HepG2 (cell line): ENCODE data around the gene PHF23. TPM values are rescaled to one million over a fixed set of nuclear protein-coding genes. Genes with fewer than 3 reads are reported as not detected.

ENCODE experiments used
- ASH2L ChIP-seq: fragments of 300-600, 200-600 bp; sonication (generic); IDR thresholded peaks from 2 replicates; pipeline ENCODE4 v1.7.0; 2017; ENCODE audit warnings: low read depth, mild to moderate bottlenecking, moderate library complexity, mixed read lengths, low read length; ENCODE audit not compliant: insufficient read length
- CEBPB ChIP-seq: IDR thresholded peaks from 2 replicates; pipeline ENCODE4 v1.6.1; 2011; ENCODE audit warnings: low read depth, low read length, improper control_type of control experiment, borderline replicate concordance
- ELF3 ChIP-seq: IDR thresholded peaks from 2 replicates; pipeline ENCODE4 v1.6.1; 2016; ENCODE audit warnings: missing genetic modification reagents, missing compliant biosample characterization
- MYNN ChIP-seq: sonication (generic); formaldehyde crosslinking; IDR thresholded peaks from 2 replicates; pipeline ENCODE4 v1.4.0; 2020; ENCODE audit warnings: mild to moderate bottlenecking, low read depth, missing genetic modification reagents
- PCBP2 ChIP-seq: fragments of 200-400 bp; formaldehyde crosslinking; optimal IDR thresholded peaks from 2 replicates; pipeline ENCODE3; 2018; ENCODE audit warnings: low read length, low read depth; ENCODE audit not compliant: poor library complexity, severe bottlenecking
- RAD21 ChIP-seq: fragments of 450-650 bp; formaldehyde crosslinking; IDR thresholded peaks from 2 replicates; pipeline ENCODE4 v1.5.0; 2020; ENCODE audit warnings: mild to moderate bottlenecking
- SMC3 ChIP-seq: IDR thresholded peaks from 2 replicates; pipeline ENCODE4 v1.6.1; 2011; ENCODE audit warnings: low read length, improper control_type of control experiment
- XRCC5 ChIP-seq: fragments of 200-400 bp; formaldehyde crosslinking; optimal IDR thresholded peaks from 2 replicates; pipeline ENCODE3; 2017; ENCODE audit warnings: mild to moderate bottlenecking, low read length
- ZEB1 ChIP-seq: IDR thresholded peaks from 2 replicates; pipeline ENCODE4 v1.6.1; 2012; ENCODE audit warnings: mild to moderate bottlenecking, low read depth, inconsistent platforms; ENCODE audit not compliant: insufficient replicate concordance
- ZNF12 ChIP-seq: sonication (generic); formaldehyde crosslinking; IDR thresholded peaks from 2 replicates; pipeline ENCODE4 v1.5.0; 2020; ENCODE audit warnings: missing genetic modification reagents
- ZNF136 ChIP-seq: sonication (generic); formaldehyde crosslinking; IDR thresholded peaks from 2 replicates; pipeline ENCODE4 v1.8.1; 2022; ENCODE audit warnings: low read depth, mild to moderate bottlenecking, moderate library complexity, missing genetic modification reagents
- ZNF274 ChIP-seq: sonication (generic); formaldehyde crosslinking; IDR thresholded peaks from 2 replicates; pipeline ENCODE4 v1.5.1; 2020; ENCODE audit warnings: mild to moderate bottlenecking, missing genetic modification reagents
- ZNF431 ChIP-seq: sonication (generic); formaldehyde crosslinking; IDR thresholded peaks from 2 replicates; pipeline ENCODE4 v1.9.0; 2022; ENCODE audit warnings: missing genetic modification reagents, low read depth, mild to moderate bottlenecking, borderline replicate concordance
- ZNF446 ChIP-seq: sonication (generic); formaldehyde crosslinking; IDR thresholded peaks from 2 replicates; pipeline ENCODE4 v1.5.0; 2020; ENCODE audit warnings: mild to moderate bottlenecking, missing genetic modification reagents
- ZNF468 ChIP-seq: sonication (generic); formaldehyde crosslinking; IDR thresholded peaks from 2 replicates; pipeline ENCODE4 v1.8.0; 2022; ENCODE audit warnings: mild to moderate bottlenecking, moderate library complexity, missing genetic modification reagents
- ZNF746 ChIP-seq: sonication (generic); formaldehyde crosslinking; IDR thresholded peaks from 2 replicates; pipeline ENCODE4 v1.8.0; 2022; ENCODE audit warnings: mild to moderate bottlenecking, missing genetic modification reagents
- polyA plus RNA-seq, 8 experiments: library from polyadenylated mRNA; depleted of rRNA in 3 of 8; stranded (reverse) in 7 of 8; unstranded in 1 of 8; fragments of >200 nt; fragmentation: Illumina TruSeq in 4 of 8; extraction: Trizol in 4 of 8; gene quantifications; 2 replicates each; pipeline versions ENCODE4 v1.2.1 to v1.2.3, GENCODE V29; 2011 to 2016; ENCODE audit warnings: low read depth in 4 of 8, missing spikeins in 1 of 8, mixed read lengths in 1 of 8; ENCODE audit not compliant: insufficient read depth in 1 of 8
- total RNA-seq, 5 experiments: library from RNA; depleted of rRNA; stranded (reverse); fragments of >200 nt; fragmentation: Illumina TruSeq; extraction: Trizol; gene quantifications; 2 replicates each; pipeline ENCODE4 v1.2.3, GENCODE V29; 2016; ENCODE audit warnings: low read depth in 1 of 5
- TF ChIP-seq, protein P1 (sequence below): IDR thresholded peaks from 2 replicates; pipeline ENCODE4 v1.6.1; 2018; ENCODE audit warnings: missing genetic modification reagents, mild to moderate bottlenecking, missing compliant biosample characterization
- TF ChIP-seq, protein P2 (sequence below): IDR thresholded peaks from 2 replicates; pipeline ENCODE4 v1.6.1; 2016; ENCODE audit warnings: mild to moderate bottlenecking, missing biosample characterization, missing genetic modification reagents
- TF ChIP-seq, protein P3 (sequence below): sonication (generic); formaldehyde crosslinking; IDR thresholded peaks from 2 replicates; pipeline ENCODE4 v1.4.0; 2020; ENCODE audit warnings: missing genetic modification reagents, borderline replicate concordance
- TF ChIP-seq, protein P4 (sequence below): sonication (generic); formaldehyde crosslinking; IDR thresholded peaks from 2 replicates; pipeline ENCODE4 v1.9.0; 2021; ENCODE audit warnings: missing genetic modification reagents, borderline replicate concordance

PHF23 gene
- total and polyA plus RNA-seq, 2 of the 13 experiments (the other 11 are each of a cell fraction or from before 2014, with no cell fraction given), result 27.6 to 33.2 TPM

DNA sequence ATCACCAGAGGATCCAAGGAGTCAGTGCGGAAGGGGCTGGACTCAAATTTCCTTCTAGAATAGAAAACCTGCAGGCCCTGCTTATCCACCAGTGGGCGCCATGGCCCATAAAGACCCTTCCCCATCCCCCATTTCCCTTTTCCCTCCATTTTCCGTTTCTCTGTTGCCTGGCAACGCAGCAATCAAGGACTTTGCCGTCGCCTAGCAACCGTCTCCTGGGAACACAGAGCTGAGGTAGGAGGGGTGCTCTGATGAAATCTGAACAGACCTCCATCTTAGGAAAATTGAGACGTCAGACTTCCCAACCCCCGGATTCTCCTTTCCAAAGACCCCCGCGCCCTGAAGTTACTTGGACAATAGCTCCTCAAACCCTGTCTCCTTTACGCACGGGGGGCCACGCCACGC is 25.4 kb downstream of the PHF23 start (continued):
- TF ChIP-seq ZNF431 (CRISPR knock-in tag) (no peak), CEBPB (0 out of 2 replicates have a peak, but pooled peaks have one; percentile 9), XRCC5 (peak; percentile 28), MYNN (peak; percentile 94; the same call in 1 of the 2 replicates), PCBP2 (no peak), ZNF746 (CRISPR knock-in tag) (peak; percentile 44; the same call in 1 of the 2 replicates), ZNF12 (CRISPR knock-in tag) (0 out of 2 replicates have a peak, but pooled peaks have one; percentile 18), SMC3 (peak; percentile 71), ZNF468 (CRISPR knock-in tag) (0 out of 2 replicates have a peak, but pooled peaks have one; percentile 51), ZNF136 (CRISPR knock-in tag) (no peak), RAD21 (0 out of 2 replicates have a peak, but pooled peaks have one; percentile 39), ASH2L (peak; percentile 32), ZEB1 (peak; percentile 26), ELF3 (CRISPR knock-in tag) (0 out of 2 replicates have a peak, but pooled peaks have one; percentile 5), ZNF446 (CRISPR knock-in tag) (no peak), ZNF274 (0 out of 2 replicates have a peak, but pooled peaks have one; percentile 32)
- TF ChIP-seq, protein P1, sequence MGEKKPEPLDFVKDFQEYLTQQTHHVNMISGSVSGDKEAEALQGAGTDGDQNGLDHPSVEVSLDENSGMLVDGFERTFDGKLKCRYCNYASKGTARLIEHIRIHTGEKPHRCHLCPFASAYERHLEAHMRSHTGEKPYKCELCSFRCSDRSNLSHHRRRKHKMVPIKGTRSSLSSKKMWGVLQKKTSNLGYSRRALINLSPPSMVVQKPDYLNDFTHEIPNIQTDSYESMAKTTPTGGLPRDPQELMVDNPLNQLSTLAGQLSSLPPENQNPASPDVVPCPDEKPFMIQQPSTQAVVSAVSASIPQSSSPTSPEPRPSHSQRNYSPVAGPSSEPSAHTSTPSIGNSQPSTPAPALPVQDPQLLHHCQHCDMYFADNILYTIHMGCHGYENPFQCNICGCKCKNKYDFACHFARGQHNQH (CRISPR knock-in tag), result 0 out of 2 replicates have a peak, but pooled peaks have one; percentile 22
- TF ChIP-seq, protein P2, sequence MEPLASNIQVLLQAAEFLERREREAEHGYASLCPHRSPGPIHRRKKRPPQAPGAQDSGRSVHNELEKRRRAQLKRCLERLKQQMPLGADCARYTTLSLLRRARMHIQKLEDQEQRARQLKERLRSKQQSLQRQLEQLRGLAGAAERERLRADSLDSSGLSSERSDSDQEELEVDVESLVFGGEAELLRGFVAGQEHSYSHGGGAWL (CRISPR knock-in tag), result 0 out of 2 replicates have a peak, but pooled peaks have one; percentile 11
- TF ChIP-seq, protein P3, sequence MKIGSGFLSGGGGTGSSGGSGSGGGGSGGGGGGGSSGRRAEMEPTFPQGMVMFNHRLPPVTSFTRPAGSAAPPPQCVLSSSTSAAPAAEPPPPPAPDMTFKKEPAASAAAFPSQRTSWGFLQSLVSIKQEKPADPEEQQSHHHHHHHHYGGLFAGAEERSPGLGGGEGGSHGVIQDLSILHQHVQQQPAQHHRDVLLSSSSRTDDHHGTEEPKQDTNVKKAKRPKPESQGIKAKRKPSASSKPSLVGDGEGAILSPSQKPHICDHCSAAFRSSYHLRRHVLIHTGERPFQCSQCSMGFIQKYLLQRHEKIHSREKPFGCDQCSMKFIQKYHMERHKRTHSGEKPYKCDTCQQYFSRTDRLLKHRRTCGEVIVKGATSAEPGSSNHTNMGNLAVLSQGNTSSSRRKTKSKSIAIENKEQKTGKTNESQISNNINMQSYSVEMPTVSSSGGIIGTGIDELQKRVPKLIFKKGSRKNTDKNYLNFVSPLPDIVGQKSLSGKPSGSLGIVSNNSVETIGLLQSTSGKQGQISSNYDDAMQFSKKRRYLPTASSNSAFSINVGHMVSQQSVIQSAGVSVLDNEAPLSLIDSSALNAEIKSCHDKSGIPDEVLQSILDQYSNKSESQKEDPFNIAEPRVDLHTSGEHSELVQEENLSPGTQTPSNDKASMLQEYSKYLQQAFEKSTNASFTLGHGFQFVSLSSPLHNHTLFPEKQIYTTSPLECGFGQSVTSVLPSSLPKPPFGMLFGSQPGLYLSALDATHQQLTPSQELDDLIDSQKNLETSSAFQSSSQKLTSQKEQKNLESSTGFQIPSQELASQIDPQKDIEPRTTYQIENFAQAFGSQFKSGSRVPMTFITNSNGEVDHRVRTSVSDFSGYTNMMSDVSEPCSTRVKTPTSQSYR (CRISPR knock-in tag), result peak; percentile 87
- TF ChIP-seq, protein P4, sequence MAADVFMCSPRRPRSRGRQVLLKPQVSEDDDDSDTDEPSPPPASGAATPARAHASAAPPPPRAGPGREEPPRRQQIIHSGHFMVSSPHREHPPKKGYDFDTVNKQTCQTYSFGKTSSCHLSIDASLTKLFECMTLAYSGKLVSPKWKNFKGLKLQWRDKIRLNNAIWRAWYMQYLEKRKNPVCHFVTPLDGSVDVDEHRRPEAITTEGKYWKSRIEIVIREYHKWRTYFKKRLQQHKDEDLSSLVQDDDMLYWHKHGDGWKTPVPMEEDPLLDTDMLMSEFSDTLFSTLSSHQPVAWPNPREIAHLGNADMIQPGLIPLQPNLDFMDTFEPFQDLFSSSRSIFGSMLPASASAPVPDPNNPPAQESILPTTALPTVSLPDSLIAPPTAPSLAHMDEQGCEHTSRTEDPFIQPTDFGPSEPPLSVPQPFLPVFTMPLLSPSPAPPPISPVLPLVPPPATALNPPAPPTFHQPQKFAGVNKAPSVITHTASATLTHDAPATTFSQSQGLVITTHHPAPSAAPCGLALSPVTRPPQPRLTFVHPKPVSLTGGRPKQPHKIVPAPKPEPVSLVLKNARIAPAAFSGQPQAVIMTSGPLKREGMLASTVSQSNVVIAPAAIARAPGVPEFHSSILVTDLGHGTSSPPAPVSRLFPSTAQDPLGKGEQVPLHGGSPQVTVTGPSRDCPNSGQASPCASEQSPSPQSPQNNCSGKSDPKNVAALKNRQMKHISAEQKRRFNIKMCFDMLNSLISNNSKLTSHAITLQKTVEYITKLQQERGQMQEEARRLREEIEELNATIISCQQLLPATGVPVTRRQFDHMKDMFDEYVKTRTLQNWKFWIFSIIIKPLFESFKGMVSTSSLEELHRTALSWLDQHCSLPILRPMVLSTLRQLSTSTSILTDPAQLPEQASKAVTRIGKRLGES, result no peak
